NCI-H345 (cell line): ENCODE data around the gene RHBDL3.

Source experiments
- DNase-seq: peaks from one replicate; lab custom pipeline; 2025; lab: John Stamatoyannopoulos, UW

RHBDL3 gene

DNA sequence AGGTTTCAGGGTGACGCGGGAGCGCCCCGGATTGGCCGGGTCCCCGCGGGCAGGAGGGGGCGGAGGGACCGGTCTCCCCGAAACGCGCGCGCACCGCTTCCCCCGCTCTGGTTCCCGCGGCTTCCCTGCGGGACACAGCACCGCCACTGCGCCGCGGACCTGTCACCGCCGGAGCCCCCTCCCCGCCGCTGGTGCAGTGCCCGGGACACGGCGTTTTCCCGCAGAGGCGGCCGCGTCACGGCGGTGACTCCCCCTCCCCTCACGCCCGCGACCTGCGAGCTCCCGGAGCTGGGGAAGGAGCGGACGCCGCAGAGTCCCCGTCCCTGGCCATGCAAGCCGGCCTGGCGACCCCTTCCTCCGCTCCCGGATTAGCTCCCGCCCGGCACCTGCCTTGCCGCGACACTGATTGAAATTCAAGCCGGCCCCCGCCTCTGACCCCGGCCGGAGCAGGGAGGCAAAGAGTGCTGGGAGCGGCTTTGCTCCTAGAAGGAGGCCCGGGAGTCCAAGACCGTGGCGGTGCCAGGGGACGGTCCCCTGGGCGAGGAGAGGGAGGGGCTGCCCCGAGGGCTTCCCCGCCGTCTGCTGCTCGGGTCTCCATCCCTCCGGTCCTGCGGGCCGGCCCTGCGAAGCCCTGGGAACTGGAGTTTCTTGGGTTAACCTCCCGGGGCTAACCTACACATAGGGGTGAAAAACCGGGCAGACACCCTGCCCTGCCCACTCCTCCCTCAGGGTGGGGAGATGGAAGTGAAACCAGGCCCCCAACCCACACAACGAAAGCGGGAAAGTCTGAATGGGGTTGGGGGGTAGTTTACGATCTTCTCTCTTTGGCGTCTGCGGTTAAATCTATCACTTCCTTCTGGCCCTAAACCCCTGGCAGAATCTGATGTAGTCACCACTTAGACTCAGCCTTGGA is 1.0 kb downstream of the RHBDL3 start:
- DNase-seq, result no peak

DNA sequence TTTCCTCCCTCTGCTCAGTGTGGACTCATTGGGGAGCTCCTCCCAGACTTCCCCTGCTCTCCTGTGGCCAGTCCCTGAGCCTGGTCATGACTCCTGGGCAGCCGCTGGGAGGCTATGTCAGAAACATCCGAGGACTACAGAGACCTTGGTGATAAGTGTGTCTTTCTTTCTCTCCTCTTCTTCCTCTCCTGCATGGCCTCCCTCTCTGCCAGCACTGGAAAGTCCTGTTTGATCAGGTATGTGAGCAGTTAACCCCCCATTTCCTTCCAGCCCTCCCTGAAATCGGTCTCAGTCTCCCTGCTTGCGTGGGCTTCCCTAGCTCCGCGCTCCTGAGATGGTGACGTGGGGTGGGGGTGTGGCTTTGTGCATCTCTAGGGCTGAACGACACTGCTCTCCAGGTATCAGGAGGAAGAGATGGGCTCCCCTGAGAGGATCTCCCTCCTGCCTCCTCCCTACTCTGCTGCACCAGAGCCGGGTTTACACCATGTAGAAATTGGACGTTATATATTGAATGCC is 2.1 kb downstream of the RHBDL3 start:
- no peak for DNase-seq

DNA sequence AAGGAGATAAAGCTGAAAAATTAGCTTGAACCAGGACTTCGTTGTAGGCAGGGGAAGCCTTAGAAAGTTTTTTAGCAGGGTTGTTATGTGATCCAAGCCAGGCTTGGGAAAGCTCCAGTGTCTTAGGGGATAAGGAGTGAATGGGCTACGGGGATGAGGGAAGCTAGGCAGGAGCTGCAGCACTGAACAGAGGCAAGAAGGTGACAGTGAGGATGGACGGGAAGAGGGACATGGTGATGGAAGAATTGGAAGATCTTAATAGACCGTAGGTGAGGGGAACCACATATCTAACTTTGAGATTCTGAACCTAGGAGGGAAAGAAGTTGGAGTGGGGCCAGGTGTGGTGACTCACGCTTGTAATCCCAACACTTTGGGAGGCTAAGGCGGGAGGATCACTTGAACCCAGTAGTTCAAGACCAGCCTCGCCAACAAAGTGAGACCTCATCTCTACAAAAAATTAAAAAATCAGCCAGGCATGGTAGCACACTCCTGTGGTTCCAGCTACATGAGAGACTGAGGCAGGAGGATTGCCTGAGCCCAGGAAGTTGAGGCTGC is 3.2 kb downstream of the RHBDL3 start:
- no peak for DNase-seq

DNA sequence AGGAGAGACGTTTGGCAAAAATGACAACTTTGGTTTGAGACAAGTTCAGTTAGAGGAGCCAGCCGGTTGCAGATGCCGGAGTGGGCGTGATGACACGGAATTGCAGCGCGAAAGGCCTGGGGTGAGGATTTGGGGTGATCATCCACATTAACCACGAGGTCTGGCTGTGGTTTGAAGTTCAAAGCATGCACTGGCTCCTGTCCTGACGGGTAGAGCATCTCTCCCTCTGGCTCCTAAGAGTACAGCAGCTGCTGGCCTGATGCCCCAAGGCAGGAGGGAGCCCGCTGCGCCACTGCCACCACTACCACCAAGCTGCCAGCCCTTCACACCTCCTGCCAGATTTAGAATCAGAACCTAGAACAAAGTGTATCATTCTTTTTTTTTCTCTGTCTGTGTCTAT is 3.7 kb downstream of the RHBDL3 start:
- no peak for DNase-seq

DNA sequence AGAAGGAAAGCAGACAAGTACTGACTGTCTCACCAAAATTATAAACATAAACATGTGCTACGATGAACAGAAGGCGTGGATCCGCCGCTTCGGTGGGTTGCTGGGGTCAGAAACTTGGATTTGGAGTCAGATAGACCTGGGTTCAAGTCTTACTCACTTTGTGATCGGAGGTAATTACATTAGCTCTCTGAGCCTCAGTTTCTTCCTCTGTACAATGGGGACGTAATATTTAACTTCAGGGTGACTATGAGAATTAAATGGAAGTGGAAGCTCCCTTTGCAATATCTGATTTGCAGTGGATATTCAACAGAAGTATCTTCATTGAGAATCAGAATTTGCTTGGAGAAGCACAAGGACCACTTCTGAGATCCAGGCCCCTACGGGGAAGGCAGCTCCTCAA is 6.2 kb downstream of the RHBDL3 start:
- DNase-seq, result no peak

DNA sequence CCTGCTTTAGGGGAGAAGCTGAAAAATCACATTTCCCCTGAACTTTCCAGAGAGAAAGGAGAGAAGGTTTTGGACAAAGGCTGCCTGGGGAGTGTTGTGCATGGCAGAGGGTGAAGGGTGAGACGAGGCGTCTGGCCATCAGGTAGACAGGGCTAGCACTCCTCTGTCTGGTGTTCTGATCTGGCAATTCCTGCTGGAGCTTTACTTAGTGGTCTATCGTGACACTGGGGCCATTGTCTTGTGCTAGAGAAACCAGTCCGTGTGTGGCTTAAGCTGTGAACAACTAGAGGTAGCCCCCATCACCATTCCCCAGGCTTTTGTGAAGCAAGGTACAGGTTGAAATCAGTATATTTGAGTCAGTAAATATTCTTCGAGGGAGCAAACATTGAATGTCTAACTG is 8.5 kb downstream of the RHBDL3 start:
- no peak for DNase-seq

DNA sequence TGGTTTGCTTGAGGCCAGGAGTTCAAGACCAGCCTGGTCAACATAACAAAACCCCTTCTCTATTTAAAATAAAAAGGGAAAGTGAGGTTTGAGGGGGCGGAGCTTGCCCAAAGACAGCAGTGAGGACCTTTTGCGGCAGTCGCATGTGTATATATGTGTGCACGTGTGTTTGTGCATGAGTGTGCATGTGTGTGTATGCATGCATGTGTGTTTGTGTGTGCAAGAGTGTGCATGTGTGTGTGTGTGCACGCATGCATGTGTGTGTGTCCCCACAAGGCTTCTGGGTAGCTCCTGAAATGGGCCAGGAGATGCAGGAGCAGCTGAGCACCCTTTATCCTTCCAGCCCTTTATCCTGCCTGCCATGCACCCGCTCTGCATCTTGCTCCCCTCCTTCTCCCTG is 9.0 kb downstream of the RHBDL3 start:
- DNase-seq, result no peak

DNA sequence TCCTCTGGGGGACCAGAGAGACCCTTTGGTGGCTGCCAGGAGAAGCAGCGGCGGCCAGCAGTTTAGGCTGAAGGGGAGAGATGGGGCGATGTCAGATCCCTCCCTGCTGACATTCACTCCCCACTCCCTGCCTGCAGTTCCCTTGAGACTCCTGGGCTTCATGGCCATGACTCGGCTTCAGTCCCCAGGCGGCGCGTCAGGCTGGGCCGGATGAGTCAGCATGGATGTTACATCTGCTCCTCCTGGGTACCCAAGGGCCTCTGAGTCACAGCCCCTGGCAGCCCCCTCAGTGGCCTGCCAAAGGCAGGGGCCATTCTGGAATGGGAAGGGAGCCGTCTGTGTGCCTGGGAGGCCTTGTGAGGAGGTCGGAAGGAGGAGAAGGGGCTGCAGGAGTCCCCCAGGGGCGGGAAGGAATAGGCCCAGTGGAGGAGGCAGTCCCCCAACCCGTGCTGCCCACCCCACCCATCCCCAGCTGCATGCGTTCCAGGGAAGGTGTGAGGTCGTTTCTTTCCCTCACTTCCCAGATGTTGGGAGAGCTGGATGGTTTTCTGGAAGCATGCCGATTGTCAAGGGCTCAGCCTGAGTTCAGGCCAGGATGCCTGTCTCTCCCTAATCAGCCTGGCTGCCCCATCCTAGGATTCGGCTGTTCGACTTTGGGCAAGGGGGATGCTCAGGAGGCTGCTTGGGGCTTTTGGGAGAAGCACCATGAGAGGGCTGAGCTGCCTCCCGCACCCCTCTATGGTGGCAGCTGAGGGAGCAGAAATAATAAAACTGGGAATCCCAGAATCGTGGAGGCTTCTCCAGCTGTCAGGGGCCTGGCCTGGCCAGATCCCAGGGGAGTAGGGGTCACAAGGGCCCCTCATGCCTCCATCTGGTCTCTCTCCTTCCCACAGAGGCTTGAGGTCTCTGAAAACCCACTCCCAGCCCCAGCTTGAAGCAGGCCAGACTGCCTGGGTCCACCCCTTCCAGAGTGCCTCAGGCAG is 9.7 kb downstream of the RHBDL3 start:
- DNase-seq, result no peak

DNA sequence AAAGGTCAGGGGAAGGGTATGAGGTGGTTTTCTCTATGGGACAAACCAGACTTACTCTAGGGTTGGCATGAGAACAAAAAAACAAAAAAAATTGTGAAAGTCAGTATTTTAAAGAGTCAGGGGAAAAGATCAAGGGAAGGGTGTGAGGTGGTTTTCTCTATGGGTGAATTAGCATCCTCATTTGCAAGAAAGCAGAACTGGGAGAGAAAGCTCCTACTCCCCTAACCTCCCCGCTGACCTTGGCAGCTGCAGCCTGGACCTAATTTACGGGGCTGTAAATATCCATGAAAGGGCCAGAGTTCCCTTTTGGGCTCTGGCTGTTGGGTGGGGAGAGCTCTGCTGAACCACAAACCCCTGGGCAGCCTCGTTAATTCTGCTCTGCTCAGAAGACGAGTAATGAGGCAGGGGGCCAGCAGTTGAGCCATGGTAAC is 10.6 kb downstream of the RHBDL3 start:
- no peak for DNase-seq

DNA sequence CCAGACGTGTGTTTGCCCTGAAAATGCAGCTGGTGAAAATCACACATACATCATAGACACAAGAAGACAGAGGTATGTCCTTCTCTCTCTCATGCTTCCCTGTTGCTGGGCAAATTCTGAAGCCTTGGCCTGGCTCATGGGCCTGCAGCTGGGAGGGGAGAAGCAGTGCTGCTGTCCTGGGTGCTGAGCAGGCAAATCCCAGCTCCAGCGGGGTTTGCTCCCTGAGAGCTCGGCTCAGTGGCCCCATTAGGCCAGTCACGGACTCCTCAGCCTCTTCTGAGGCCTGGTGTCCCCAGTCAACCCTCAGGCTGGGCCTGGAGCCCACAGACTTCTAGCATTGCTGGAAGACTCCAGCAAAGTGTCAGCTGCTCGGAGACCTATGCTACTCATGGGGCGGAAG is 11.7 kb downstream of the RHBDL3 start:
- DNase-seq, result no peak

DNA sequence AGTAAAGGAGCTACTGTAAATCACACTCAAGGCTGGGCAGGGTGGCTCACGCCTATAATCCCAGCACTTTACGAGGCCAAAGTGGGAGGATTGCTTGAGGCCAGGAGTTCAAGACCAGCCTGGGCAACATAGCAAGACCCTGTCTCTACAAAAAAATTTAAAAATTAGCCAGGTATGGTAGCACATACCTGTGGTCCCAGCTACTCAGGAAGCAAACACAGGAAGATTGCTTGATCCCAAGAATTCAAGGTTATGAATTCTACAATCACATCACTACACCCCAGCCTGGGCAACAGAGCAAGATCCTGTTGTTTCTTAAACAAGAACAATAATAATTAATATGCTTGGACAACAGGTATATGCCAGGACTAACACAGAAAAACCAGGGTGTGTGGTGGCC is 13.2 kb downstream of the RHBDL3 start:
- DNase-seq, result no peak

DNA sequence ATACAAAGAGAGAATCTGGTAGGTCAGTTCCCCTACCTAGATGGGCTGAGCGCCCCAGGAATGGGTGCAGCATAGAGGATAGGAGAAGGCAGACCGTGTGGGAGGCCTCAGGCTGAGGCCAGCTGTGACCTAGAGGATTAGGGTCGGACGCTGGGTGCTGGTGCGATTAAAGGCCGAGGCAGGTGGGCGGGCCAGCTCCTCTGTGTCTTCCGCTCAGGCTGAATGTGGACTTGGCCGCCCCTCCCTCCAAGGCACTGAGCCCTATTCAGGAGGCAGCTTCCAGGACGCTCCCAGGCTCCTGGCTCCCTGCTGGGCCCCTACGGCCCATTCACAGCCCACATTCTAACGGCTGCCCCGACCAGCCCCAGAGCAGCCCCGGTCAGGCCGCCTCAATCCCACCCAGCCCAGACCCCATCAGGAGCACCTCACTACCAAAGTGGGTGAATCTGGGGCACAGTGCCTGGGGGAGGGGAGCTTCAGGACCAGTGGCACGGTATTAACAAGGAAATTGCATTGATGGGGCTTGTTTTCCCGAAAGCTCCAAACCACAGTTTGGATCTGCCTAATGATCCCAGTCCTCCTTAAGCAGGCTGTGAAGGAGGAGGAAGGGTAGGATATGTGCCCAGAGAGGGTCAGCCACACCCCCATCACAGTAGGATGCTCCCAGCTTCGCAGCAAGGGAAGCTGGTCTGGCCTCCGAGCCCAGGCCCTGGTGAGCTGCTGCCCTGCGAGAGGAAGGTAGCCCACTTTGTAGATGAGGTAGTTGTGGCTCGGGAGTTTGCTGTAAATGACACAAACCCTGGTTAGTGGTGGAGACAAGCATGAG is 14.5 kb downstream of the RHBDL3 start:
- no peak for DNase-seq

DNA sequence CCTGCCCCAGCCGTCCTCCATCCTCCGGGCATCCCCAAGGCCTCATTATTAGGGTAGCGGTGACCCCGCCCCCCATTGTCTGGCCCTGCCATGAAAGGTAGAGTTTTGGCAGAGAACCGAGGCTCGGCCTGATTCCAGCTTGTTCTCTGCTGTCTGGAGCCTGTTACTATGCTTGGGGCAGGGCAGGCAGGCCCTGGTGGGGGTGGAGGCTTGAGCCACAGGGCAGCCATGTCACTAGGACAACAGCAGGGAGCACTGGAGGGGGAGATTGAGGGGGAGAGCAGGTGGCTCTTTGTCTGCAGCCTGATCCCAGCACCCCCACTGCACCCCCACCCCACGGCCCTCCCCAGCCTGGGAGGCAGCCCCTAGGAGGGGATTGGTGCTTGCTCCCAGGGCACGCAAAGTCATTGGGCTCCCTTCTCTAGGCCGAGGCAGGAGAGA is 15.4 kb downstream of the RHBDL3 start:
- peak; percentile 74 for DNase-seq

DNA sequence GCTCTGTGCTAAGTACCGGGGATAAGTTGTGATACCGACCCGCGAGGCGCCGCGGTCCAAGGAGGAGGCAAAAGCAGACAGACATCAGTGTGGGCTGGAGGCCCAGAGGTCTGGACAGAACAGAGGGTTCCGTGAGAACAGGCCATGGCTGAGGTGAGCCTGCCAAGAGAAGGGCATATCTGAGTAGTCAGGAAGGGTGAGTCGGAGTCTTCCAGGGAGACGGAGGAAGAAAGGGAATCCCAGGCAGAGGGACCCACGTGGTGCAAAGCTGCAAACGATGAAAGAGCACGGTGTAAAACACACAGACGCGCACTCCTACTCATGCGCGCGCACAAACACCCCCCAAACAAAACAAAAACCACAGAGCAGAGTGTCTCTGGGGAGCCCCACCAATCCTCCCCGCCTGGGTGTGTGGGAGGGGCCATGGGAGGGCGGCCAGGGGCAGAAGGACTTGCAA is 18.1 kb downstream of the RHBDL3 start:
- no peak for DNase-seq

DNA sequence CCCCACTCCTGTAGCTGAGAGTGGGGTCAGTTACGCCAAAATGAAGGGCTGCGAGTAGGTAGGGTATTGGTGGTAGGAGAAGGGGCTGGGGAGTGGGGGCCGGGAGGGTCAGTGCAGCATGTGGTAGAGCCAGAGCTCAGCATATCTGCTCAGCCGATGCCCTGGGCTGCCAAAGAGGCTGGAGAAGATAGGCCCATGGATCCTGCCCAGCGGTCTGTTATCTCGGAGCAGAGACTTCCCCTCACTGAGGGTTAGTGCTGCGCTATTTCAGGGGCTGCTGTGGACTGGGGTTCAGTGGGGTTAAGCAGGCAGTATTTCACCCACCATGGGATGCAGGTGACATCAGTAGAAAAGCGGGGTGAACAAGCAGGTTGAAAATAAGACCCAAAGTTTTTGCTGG is 19.7 kb downstream of the RHBDL3 start:
- DNase-seq, result no peak

DNA sequence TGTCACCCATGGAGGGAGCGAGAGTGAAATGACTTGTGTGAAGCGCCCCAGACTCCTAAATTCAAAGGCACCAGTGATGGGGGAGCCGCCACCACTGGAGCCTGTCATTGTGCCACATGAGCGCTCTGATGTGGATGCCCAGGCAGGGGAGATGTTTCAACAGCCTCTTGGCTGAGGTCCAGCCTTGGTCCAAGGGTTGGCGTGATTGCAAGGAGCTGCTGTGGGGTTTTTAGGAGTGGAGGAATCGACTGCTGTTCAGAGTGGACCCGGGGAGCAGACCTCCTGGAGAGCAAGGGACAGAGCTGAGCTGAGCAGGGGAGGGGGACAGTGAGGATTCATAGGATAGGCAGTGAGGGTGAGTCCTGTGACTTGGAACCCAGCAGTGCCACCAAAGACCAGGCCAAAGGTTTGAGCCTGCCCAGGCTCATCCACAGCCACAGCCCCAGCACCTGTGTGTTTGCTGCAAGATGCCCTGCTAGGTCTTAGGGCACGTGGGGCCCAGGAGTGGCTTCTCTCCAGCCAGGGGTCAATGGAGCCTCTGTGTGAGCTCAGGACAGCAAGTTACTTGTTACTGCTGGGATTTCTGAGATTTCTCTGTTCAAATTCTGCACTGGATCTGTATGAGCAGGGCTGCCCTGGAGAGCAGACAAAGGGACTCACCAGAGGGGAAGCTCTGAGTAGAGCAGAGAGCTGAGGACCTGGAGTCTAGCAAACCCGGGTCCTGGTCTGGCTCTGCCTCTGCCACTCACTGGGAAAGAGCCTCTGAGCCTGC is 20.3 kb downstream of the RHBDL3 start:
- DNase-seq, result no peak

DNA sequence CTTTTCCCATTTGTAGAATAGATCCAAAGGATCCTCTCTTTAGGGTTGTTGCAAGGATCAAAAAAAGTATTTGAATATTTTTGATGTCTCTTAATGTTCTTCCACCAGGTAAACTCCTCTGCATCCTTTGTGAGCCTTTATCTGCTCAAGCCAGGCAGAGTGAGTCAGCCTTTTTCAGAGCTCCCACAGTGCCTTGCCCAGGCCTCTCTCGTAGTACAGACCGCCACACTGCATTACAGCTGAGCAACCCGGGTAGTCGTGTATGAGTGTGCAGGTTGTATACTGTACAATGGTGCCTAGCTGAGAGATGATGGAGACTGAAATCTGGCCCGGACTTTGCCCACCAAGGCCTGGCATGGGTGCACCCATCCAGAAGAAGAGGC is 20.9 kb downstream of the RHBDL3 start:
- no peak for DNase-seq

DNA sequence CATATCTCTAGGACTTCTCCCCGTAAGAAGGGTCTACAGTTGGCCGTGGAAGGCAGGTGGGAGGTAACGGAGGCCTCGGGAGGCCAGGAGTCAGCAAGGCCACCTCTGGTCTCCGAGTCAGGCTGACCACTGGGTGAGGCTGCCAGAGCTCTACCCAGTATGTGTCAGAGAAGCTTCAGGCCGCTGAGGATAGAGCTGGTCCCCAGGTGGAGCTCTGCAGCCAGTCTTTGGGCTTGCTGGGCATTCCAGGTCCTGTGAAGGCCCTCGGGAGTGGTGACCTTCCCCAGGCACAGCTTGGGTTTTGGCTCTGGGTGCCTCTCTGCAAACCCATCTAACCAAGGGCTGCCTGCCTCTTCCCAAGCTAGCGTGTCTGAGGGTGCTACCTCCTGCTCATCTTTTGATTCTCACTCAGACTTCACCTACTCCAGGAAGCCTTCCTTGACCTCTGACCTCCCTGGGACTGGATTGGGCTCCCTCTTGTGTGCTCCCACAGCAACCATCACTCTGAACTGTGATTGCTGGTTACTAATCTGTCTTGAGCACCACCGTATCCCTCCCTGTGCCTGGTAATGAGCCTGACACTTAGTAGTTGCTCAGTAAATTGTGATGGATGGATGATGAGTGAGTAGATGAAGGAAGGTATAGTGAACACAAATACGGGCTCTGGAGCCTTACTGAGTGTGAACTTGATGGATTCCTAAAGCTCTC is 22.3 kb downstream of the RHBDL3 start:
- no peak for DNase-seq

DNA sequence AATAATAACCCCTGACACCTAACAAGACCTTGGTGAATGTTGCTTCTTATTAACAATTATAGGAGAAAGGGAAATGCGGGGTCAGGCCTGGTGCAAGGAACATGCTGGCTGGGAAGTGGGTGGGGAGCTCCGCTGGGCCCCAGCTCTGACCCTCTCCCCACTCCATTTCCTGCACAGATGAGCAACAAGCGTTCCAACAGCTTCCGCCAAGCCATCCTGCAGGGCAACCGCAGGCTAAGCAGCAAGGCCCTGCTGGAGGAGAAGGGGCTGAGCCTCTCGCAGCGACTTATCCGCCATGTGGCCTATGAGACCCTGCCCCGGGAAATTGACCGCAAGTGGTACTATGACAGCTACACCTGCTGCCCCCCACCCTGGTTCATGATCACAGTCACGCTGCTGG is 23.0 kb downstream of the RHBDL3 start:
- no peak for DNase-seq
